Measurements from ENCODE around the gene TOMM40L.
"Not testable (repeated sequence)": the region's sequence is repeated elsewhere in the genome, so short reads cannot be mapped to it uniquely, and the experiment has no call there.

TOMM40L gene

GRCh38 chr1:161223805-161224694, 1.8 kb upstream of the TOMM40L start:
- no peak for DNase-seq

- DNase-seq = not testable (repeated sequence)
Observed at GRCh38 chr1:161224695-161225087, 1.2 kb upstream of the TOMM40L start.

- DNase-seq = no peak
Observed at GRCh38 chr1:161225178-161225533, 704 bp upstream of the TOMM40L start.

GRCh38 chr1:161226320-161226711, 456 bp downstream of the TOMM40L start:
- DNase-seq = no peak

- DNase-seq = no peak
Observed at GRCh38 chr1:161226759-161227158, 899 bp downstream of the TOMM40L start.

- peak; percentile 67 for DNase-seq
Observed at GRCh38 chr1:161227196-161227871, 1.5 kb downstream of the TOMM40L start.

- no peak for DNase-seq
Observed at GRCh38 chr1:161228032-161228431, 2.2 kb downstream of the TOMM40L start.

GRCh38 chr1:161229896-161230295, 4.0 kb downstream of the TOMM40L start:
- no peak for DNase-seq

GRCh38 chr1:161230762-161231161, 4.9 kb downstream of the TOMM40L start:
- DNase-seq = no peak

- no peak for DNase-seq
Observed at GRCh38 chr1:161233102-161233501, 7.2 kb downstream of the TOMM40L start.

GRCh38 chr1:161235957-161236775, 10.3 kb downstream of the TOMM40L start:
- no peak for DNase-seq

- DNase-seq = no peak
Observed at GRCh38 chr1:161238039-161238473, 12.2 kb downstream of the TOMM40L start, which contains the start of gene NR1I3. NR1I3 (minus strand) TSS chr1:161238203; CDS start chr1:161236565, 1,638 bp downstream.

- no peak for DNase-seq
Observed at GRCh38 chr1:161241682-161242081, 15.8 kb downstream of the TOMM40L start.

- no peak for DNase-seq
Observed at GRCh38 chr1:161242313-161242712, 16.5 kb downstream of the TOMM40L start.

- no peak for DNase-seq
Observed at GRCh38 chr1:161244888-161245287, 19.0 kb downstream of the TOMM40L start.

- not testable (repeated sequence) for DNase-seq
Observed at GRCh38 chr1:161250100-161250499, 24.2 kb downstream of the TOMM40L start.

GRCh38 chr1:161250829-161251228, 25.0 kb downstream of the TOMM40L start:
- DNase-seq = no peak

GRCh38 chr1:161251579-161251978, 25.7 kb downstream of the TOMM40L start:
- no peak for DNase-seq

GRCh38 chr1:161255302-161255701, 29.4 kb downstream of the TOMM40L start:
- not testable (repeated sequence) for DNase-seq

GRCh38 chr1:161255955-161256520, 30.2 kb downstream of the TOMM40L start:
- DNase-seq = not testable (repeated sequence)

GRCh38 chr1:161257109-161257508, 31.2 kb downstream of the TOMM40L start:
- not testable (repeated sequence) for DNase-seq

- peak; percentile 73 for DNase-seq
Observed at GRCh38 chr1:161258439-161259344, 32.8 kb downstream of the TOMM40L start, which contains the start of gene PCP4L1. PCP4L1 (plus strand) TSS chr1:161258745; CDS start chr1:161258975, 230 bp downstream.

All from NCI-H2171 treated with DMSO at 0.1 percent for 48 hours (cell line).